Endothelial cell of umbilical vein (primary cell): ENCODE measurements around the gene SIRT5. TPM values are rescaled to one million over a fixed set of nuclear protein-coding genes. Genes with fewer than 3 reads are reported as not detected.

Source experiments
- BruUV-seq: library from RNA; stranded (reverse); fragments of 400-500 nt; replicated peaks from 2 replicates; lab custom pipeline; 2021; lab: Mats Ljungman, UMichigan
- CTCF ChIA-PET: fragments of 300-600, 350-600 bp; sonication (Branson Sonifier 250); formaldehyde crosslinking; loops from one replicate; lab custom pipeline; 2021; ENCODE audit warnings: antibody characterized with exemption, inconsistent platforms; lab: Charles Lee
- POLR2A ChIA-PET: fragments of 300-600, 350-600 bp; sonication (Branson Sonifier 250); formaldehyde crosslinking; loops from one replicate; lab custom pipeline; 2021; ENCODE audit warnings: antibody characterized with exemption, inconsistent platforms; lab: Charles Lee
- DNase-seq: peaks from one replicate; pipeline ENCODE4 v3.0.0-alpha.2; 2011; ENCODE audit warnings: low read depth, low spot score
- FAIRE-seq: peaks from 2 replicates; lab custom pipeline; 2011; peaks lifted over from hg19 to GRCh38; lab: Jason Lieb, UNC
- H2AFZ ChIP-seq: 2 replicates; pipeline ENCODE4 v1.6.0; 2012; ENCODE audit warnings: low read depth, low read length, control low read depth, inconsistent platforms
- H3K27ac ChIP-seq: 2 replicates; pipeline ENCODE4 v1.5.1; 2011; ENCODE audit warnings: low read depth, mild to moderate bottlenecking, control low read depth, low read length, moderate library complexity; ENCODE audit not compliant: insufficient read depth
- H3K27me3 ChIP-seq, 2 experiments: 2 replicates each; pipeline versions ENCODE4 v1.6.0 to v1.6.1; 2011; ENCODE audit warnings: low read length in 2 of 2, mixed read lengths in 1 of 2; ENCODE audit not compliant: control insufficient read depth in 2 of 2, insufficient read depth in 2 of 2
- H3K36me3 ChIP-seq, 2 experiments: 2 replicates in 1 of 2; 3 replicates in 1 of 2; pipeline ENCODE4 v1.5.1; 2011; ENCODE audit warnings: low read length in 2 of 2, mild to moderate bottlenecking in 1 of 2, moderate library complexity in 1 of 2; ENCODE audit not compliant: control insufficient read depth in 2 of 2, insufficient read depth in 2 of 2; ENCODE audit errors: extremely low read depth in 1 of 2
- H3K4me1 ChIP-seq: 3 replicates; pipeline ENCODE4 v1.5.1; 2011; ENCODE audit warnings: mild to moderate bottlenecking, low read length; ENCODE audit not compliant: control insufficient read depth, insufficient read depth; ENCODE audit errors: extremely low read depth
- H3K4me2 ChIP-seq: 2 replicates; pipeline ENCODE4 v1.6.1; 2011; ENCODE audit warnings: low read length, control low read depth, mixed read lengths; ENCODE audit not compliant: insufficient read depth
- H3K4me3 ChIP-seq, 3 experiments: fragments of 200-600 bp in 1 of 3; sonication (generic), shearing (Covaris generic) in 1 of 3; replicated peaks in 1 of 3; 2 replicates each; pipeline ENCODE4 v1.5.1; 2011 to 2016; ENCODE audit warnings: control low read depth in 3 of 3, low read length in 3 of 3, mild to moderate bottlenecking in 2 of 3, inconsistent platforms in 1 of 3, low read depth in 1 of 3, moderate library complexity in 1 of 3; ENCODE audit not compliant: insufficient read depth in 1 of 3
- H3K79me2 ChIP-seq: 2 replicates; pipeline ENCODE4 v1.6.0; 2012; ENCODE audit warnings: low read length, inconsistent platforms; ENCODE audit not compliant: control insufficient read depth, insufficient read depth
- H3K9ac ChIP-seq: replicated peaks from 2 replicates; pipeline ENCODE3; 2011; ENCODE audit warnings: low read length, control low read depth; ENCODE audit not compliant: insufficient read depth; ENCODE audit errors: extremely low read depth
- H3K9me1 ChIP-seq: replicated peaks from 3 replicates; pipeline ENCODE4 v1.6.0; 2011; ENCODE audit warnings: mild to moderate bottlenecking, low read length; ENCODE audit not compliant: control insufficient read depth, insufficient read depth; ENCODE audit errors: extremely low read depth
- H3K9me3 ChIP-seq: replicated peaks from 2 replicates; pipeline ENCODE4 v1.5.1; 2012; ENCODE audit warnings: low read length, inconsistent platforms; ENCODE audit not compliant: control insufficient read depth, insufficient read depth
- H4K20me1 ChIP-seq: replicated peaks from 2 replicates; pipeline ENCODE3; 2011; ENCODE audit warnings: mild to moderate bottlenecking, low read length; ENCODE audit not compliant: control insufficient read depth, insufficient read depth; ENCODE audit errors: extremely low read depth
- EZH2 ChIP-seq: IDR thresholded peaks from 2 replicates; pipeline ENCODE4 v1.6.1; 2012; ENCODE audit warnings: borderline replicate concordance, low read depth, mild to moderate bottlenecking, moderate library complexity, low read length, inconsistent platforms; ENCODE audit not compliant: severe bottlenecking
- FOS ChIP-seq: IDR thresholded peaks from 2 replicates; pipeline ENCODE4 v1.6.1; 2011; ENCODE audit warnings: mild to moderate bottlenecking, low read length, moderate library complexity, borderline replicate concordance; ENCODE audit not compliant: insufficient read depth
- GATA2 ChIP-seq: IDR thresholded peaks from 2 replicates; pipeline ENCODE4 v1.7.0; 2011; ENCODE audit warnings: low read depth, mild to moderate bottlenecking, moderate library complexity, mixed read lengths, low read length; ENCODE audit not compliant: insufficient read length, insufficient read depth
- JUN ChIP-seq: IDR thresholded peaks from 2 replicates; pipeline ENCODE4 v1.6.1; 2011; ENCODE audit warnings: borderline replicate concordance, low read depth; ENCODE audit not compliant: insufficient read length, insufficient read depth
- MYC ChIP-seq: IDR thresholded peaks from one replicate; pipeline ENCODE4 v1.6.1; 2011; ENCODE audit warnings: mild to moderate bottlenecking, low read depth, low read length
- POLR2A ChIP-seq: IDR thresholded peaks from 2 replicates; pipeline ENCODE4 v1.6.1; 2012; ENCODE audit warnings: low read depth, mild to moderate bottlenecking, control low read depth, low read length
- POLR2AphosphoS5 ChIP-seq: IDR thresholded peaks from 2 replicates; pipeline ENCODE4 v1.6.1; 2012; ENCODE audit warnings: low read depth, mild to moderate bottlenecking, control low read depth, low read length, moderate library complexity; ENCODE audit not compliant: insufficient read depth
- dilution Hi-C: fragments of 300-500 bp; cut with MboI; formaldehyde crosslinking; loops from one replicate; pipeline ENCODE4 v1.15.0; 2019; ENCODE audit warnings: low sequenced_read_pairs; ENCODE audit not compliant: extremely low pct_ligation_motif_present
- intact Hi-C: fragments of 100-400 bp; cut with micrococcal nuclease; formaldehyde crosslinking; loops from one replicate; pipeline ENCODE4 v1.10.0; 2022
- polyA plus RNA-seq, 4 experiments: library from polyadenylated mRNA; depleted of rRNA in 3 of 4; stranded (reverse) in 3 of 4; unstranded in 1 of 4; fragments of >200 nt; gene quantifications; 2 replicates each; pipeline versions ENCODE4 v1.2.1 to v1.2.3, GENCODE V29; 2011 to 2012; ENCODE audit warnings: missing spikeins in 1 of 4
- total RNA-seq: library from RNA; stranded (reverse); gene quantifications from 2 replicates; pipeline ENCODE4 v1.2.3, GENCODE V29; 2021
- TF ChIP-seq, protein P1 (sequence below), 2 donors: IDR thresholded peaks; 1 replicate in 1 of 2; 2 replicates in 1 of 2; pipeline ENCODE4 v1.5.1; 2011; ENCODE audit warnings: low read length in 2 of 2, mild to moderate bottlenecking in 2 of 2, moderate library complexity in 2 of 2, control low read depth in 1 of 2, inconsistent platforms in 1 of 2, low read depth in 1 of 2; ENCODE audit not compliant: insufficient read depth in 1 of 2; ENCODE audit errors: extremely low read depth in 1 of 2
- TF ChIP-seq, protein P2 (sequence below): IDR thresholded peaks from 2 replicates; pipeline ENCODE4 v1.6.1; 2011; ENCODE audit not compliant: insufficient read depth, insufficient read length

Gene SIRT5
- total and polyA plus RNA-seq, 2 donors (not counting 3 experiments of a cell fraction or from before 2014, with no cell fraction given), result 4.7 to 7.2 TPM

DNA sequence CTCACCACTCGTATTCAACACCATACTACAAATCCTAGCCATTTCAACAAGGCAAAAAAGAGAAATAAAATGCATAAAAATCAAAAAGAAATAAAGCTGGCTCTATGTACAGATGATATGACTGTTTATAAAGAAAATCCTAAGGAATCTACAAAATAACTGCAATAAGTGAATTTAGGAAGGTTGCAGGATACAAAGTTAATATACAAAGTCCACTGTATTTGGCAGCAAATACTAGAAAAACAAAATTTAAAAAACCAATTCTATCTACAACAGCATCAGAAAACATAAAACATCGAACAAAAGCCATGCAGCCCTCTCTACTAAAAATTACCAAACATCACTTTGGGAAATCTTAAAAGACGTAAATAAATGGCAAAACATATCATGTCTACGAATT, 89.6 kb downstream of the SIRT5 start:
- Histone ChIP-seq H3K9me3 (no peaks in the 10 kb centered on the region), H3K9ac (no peak overlapping the region), H3K4me3 (no peak overlapping the region), H3K4me1 (no peaks in the 10 kb centered on the region), H3K36me3 (no peaks in the 10 kb centered on the region), H3K79me2 (peaks cover 89% of the 10 kb centered on the region), H3K27ac (no peak overlapping the region), H3K9me1 (no peaks in the 10 kb centered on the region), H4K20me1 (peaks cover 14% of the 10 kb centered on the region), H3K27me3 (no peaks in the 10 kb centered on the region), H3K4me2 (no peak overlapping the region), H2AFZ (no peak overlapping the region)
- CTCF ChIA-PET, result interaction anchor here (0.9 to 1.0 kb wide), 3 partner anchors 9 to 39 kb away, joined by 3 to 4 read pairs (median 3); no protein-coding TSS in a partner anchor
- DNase-seq (no peak), FAIRE-seq (no peak)
- TF ChIP-seq MYC, result no peak
- TF ChIP-seq, protein P1, sequence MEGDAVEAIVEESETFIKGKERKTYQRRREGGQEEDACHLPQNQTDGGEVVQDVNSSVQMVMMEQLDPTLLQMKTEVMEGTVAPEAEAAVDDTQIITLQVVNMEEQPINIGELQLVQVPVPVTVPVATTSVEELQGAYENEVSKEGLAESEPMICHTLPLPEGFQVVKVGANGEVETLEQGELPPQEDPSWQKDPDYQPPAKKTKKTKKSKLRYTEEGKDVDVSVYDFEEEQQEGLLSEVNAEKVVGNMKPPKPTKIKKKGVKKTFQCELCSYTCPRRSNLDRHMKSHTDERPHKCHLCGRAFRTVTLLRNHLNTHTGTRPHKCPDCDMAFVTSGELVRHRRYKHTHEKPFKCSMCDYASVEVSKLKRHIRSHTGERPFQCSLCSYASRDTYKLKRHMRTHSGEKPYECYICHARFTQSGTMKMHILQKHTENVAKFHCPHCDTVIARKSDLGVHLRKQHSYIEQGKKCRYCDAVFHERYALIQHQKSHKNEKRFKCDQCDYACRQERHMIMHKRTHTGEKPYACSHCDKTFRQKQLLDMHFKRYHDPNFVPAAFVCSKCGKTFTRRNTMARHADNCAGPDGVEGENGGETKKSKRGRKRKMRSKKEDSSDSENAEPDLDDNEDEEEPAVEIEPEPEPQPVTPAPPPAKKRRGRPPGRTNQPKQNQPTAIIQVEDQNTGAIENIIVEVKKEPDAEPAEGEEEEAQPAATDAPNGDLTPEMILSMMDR (IDR thresholded peaks at IDR 0.05; ENCODE audit: extremely low read depth in 1 of 2, insufficient read depth in 1 of 2, low read depth in 1 of 2, low read length in 2 of 2), result no peak
- TF ChIP-seq FOS, result no peak
- no peak for TF ChIP-seq JUN
- TF ChIP-seq POLR2AphosphoS5, result no peak
- TF ChIP-seq, protein P2, sequence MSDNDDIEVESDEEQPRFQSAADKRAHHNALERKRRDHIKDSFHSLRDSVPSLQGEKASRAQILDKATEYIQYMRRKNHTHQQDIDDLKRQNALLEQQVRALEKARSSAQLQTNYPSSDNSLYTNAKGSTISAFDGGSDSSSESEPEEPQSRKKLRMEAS, result no peak
- TF ChIP-seq POLR2A, result no peak
- no peak for TF ChIP-seq GATA2
- TF ChIP-seq EZH2, result no peak
- dilution Hi-C loops, result no loop called here
- POLR2A ChIA-PET, result no interaction called here
- intact Hi-C loops, result no loop called here
- BruUV-seq, result no TSS peak

Other genes starting within 250 kb of the SIRT5 start
- gene TBC1D7, start 246.1 kb upstream of the SIRT5 start, total RNA-seq, result 26.6 and 28.1 TPM in 2 replicates
- 22.5 and 26.6 TPM in 2 replicates for gene TBC1D7, start 246.1 kb upstream of the SIRT5 start, polyA plus RNA-seq
- gene GFOD1, start 87.0 kb upstream of the SIRT5 start, total RNA-seq, result 24.1 and 26.3 TPM in 2 replicates
- 10.8 and 12.1 TPM in 2 replicates for gene GFOD1, start 87.0 kb upstream of the SIRT5 start, polyA plus RNA-seq
- gene NOL7, start 40.7 kb downstream of the SIRT5 start, total RNA-seq, result 75.6 and 80.0 TPM in 2 replicates
- 20.5 and 36.3 TPM in 2 replicates for gene NOL7, start 40.7 kb downstream of the SIRT5 start, polyA plus RNA-seq
- 40.2 and 44.4 TPM in 2 replicates for gene RANBP9, start 137.2 kb downstream of the SIRT5 start, total RNA-seq
- gene RANBP9, start 137.2 kb downstream of the SIRT5 start, polyA plus RNA-seq, result 12.8 and 15.1 TPM in 2 replicates
- 18.5 and 21.2 TPM in 2 replicates for gene MCUR1, start 240.0 kb downstream of the SIRT5 start, total RNA-seq
- 5.0 and 6.2 TPM in 2 replicates for gene MCUR1, start 240.0 kb downstream of the SIRT5 start, polyA plus RNA-seq